ENCODE data around the gene ADAR. TPM values are rescaled to one million over a fixed set of nuclear protein-coding genes. Genes with fewer than 3 reads are reported as not detected.

The ADAR gene
- total and polyA plus RNA-seq, 2 of the 8 experiments (the other 6 are each of a cell fraction or from before 2014, with no cell fraction given) = 125 to 242 TPM

- TF ChIP-seq CHD7 (IDR thresholded peaks at IDR 0.05; ENCODE audit: insufficient replicate concordance, low read length) (no peak), NANOG (IDR thresholded peaks at IDR 0.05; ENCODE audit: insufficient read depth, low read depth, low read length, poor library complexity, severe bottlenecking) (no peak), GABPA (IDR thresholded peaks at IDR 0.05; ENCODE audit: borderline replicate concordance, insufficient read depth, low read length) (no peak), RXRA (IDR thresholded peaks at IDR 0.05; ENCODE audit: insufficient read depth, low read depth, low read length) (no peak)
These were observed 34.8 kb downstream of the ADAR start (continued) for GRCh38 chr1:154573168-154573510.
